Measurements from ENCODE around the gene SMIM38. TPM values are rescaled to one million over a fixed set of nuclear protein-coding genes. Genes with fewer than 3 reads are reported as not detected.

Gene SMIM38
- total and polyA plus RNA-seq, 9 of the 15 experiments (the other 6 are each of a cell fraction or from before 2014, with no cell fraction given), result 0.07 to 1.2 (median 0.21) TPM; not detected in 2

- no peak for TF ChIP-seq TOE1 (IDR thresholded peaks at IDR 0.05; ENCODE audit: borderline replicate concordance)
- TF ChIP-seq TOE1 (CRISPR knock-in tag; IDR thresholded peaks at IDR 0.05; ENCODE audit: borderline replicate concordance, low read depth), result no peak
- TF ChIP-seq ZEB2 (IDR thresholded peaks at IDR 0.05), result no peak
- TF ChIP-seq ZNF41 (CRISPR knock-in tag; conservative IDR thresholded peaks at IDR 0.05), result no peak
- TF ChIP-seq TFAM (CRISPR knock-in tag; conservative IDR thresholded peaks at IDR 0.05), result no peak
- TF ChIP-seq ARNT (IDR thresholded peaks at IDR 0.05), result no peak
Measured at GRCh38 chr11:69195824-69196782, 40.4 kb downstream of the SMIM38 start (continued).

- no peaks in the 10 kb centered on the region for H3K9me3 ChIP-seq (replicated peaks; ENCODE audit: control insufficient read depth, insufficient read depth, low read depth, low read length)
- no peaks in the 10 kb centered on the region for H3K79me2 ChIP-seq (ENCODE audit: control insufficient read depth, insufficient read depth, low read length)
- WGBS (ENCODE audit: insufficient coverage, low coverage, missing lambda C conversion rate), result 4% methylated on average over 14 of the region's 14 CpGs
- H3K27me3 ChIP-seq (ENCODE audit: control insufficient read depth in 2 of 2, insufficient read depth in 2 of 2, low read length in 2 of 2), result peaks cover 21 to 48% of the 10 kb centered on the region in 2 experiments
- peaks cover 0 to 10% of the 10 kb centered on the region in 2 experiments; a peak in 3 of 5 replicates for H3K4me1 ChIP-seq (replicated peaks in 1 of 2; ENCODE audit: control insufficient read depth in 2 of 2, insufficient read depth in 2 of 2, low read length in 2 of 2)
- peaks cover 6% of the 10 kb centered on the region for H4K20me1 ChIP-seq (replicated peaks; ENCODE audit: control insufficient read depth, insufficient read depth, low read length)
- H3K4me3 ChIP-seq, result no peak overlapping the region
- BruUV-seq (replicated peaks), result no TSS peak
- ChIA-PET CTCF (ENCODE audit: low intra/inter-chr PET ratio) (no interaction called here), POLR2A (no interaction called here)
- H3K9ac ChIP-seq (ENCODE audit: insufficient read depth in 1 of 2, low read depth in 2 of 2, low read length in 2 of 2), result no peak overlapping the region
- H3K36me3 ChIP-seq (ENCODE audit: control insufficient read depth, insufficient read depth, low read length), result no peaks in the 10 kb centered on the region
- no peaks in the 10 kb centered on the region for H3K9me1 ChIP-seq (ENCODE audit: control insufficient read depth, insufficient read depth, low read length)
- intact Hi-C loops (cut with micrococcal nuclease), result no loop called here
- no peak overlapping the region for H3K4me2 ChIP-seq (ENCODE audit: insufficient read depth, low read length)
- in situ Hi-C loops (cut with MboI), result no loop called here
- ATAC-seq (no peak), DNase-seq (ENCODE audit: extremely low read depth in 1 of 4, low spot score in 3 of 4) (no peak), FAIRE-seq (no peak)
- H3K27ac ChIP-seq (ENCODE audit: extremely low read depth, low read depth, low read length), result no peak overlapping the region
- H2AFZ ChIP-seq (ENCODE audit: low read depth, low read length), result no peak overlapping the region
- no peak for TF ChIP-seq HDAC3 (IDR thresholded peaks at IDR 0.05; ENCODE audit: borderline replicate concordance, partially characterized antibody)
- no peak for TF ChIP-seq ZNF133 (CRISPR knock-in tag; IDR thresholded peaks at IDR 0.05)
- no peak for TF ChIP-seq SP2 (IDR thresholded peaks at IDR 0.05; ENCODE audit: extremely low read depth, low read depth, low read length, poor library complexity, severe bottlenecking)
- TF ChIP-seq CBX1 (IDR thresholded peaks at IDR 0.05; ENCODE audit: low read depth), result no peak
- TF ChIP-seq ZBED1 (IDR thresholded peaks at IDR 0.05), result no peak
- TF ChIP-seq CXXC5 (CRISPR knock-in tag; IDR thresholded peaks at IDR 0.05), result no peak
- TF ChIP-seq GTF2F1 (IDR thresholded peaks at IDR 0.05; ENCODE audit: low read depth, low read length), result no peak
- no peak for TF ChIP-seq SFPQ (IDR thresholded peaks at IDR 0.05; ENCODE audit: low read depth, low read length)
- TF ChIP-seq ZFP36 (IDR thresholded peaks at IDR 0.05; ENCODE audit: low read depth, low read length, partially characterized antibody), result no peak
- no peak for TF ChIP-seq PHB2 (IDR thresholded peaks at IDR 0.05; ENCODE audit: low read depth)
- TF ChIP-seq TFE3 (CRISPR knock-in tag; IDR thresholded peaks at IDR 0.05), result no peak
- TF ChIP-seq NBN (IDR thresholded peaks at IDR 0.05; ENCODE audit: low read depth), result no peak
Measured at GRCh38 chr11:69196783-69197169, 41.0 kb downstream of the SMIM38 start.
